ENCODE measurements around the gene DNAH6.

GRCh38 chr2:84631047-84631446, 114.7 kb downstream of the DNAH6 start:
- no peak for TF ChIP-seq EZH2 (IDR thresholded peaks at IDR 0.05; ENCODE audit: borderline replicate concordance, low read length)
- TF ChIP-seq, protein P1, sequence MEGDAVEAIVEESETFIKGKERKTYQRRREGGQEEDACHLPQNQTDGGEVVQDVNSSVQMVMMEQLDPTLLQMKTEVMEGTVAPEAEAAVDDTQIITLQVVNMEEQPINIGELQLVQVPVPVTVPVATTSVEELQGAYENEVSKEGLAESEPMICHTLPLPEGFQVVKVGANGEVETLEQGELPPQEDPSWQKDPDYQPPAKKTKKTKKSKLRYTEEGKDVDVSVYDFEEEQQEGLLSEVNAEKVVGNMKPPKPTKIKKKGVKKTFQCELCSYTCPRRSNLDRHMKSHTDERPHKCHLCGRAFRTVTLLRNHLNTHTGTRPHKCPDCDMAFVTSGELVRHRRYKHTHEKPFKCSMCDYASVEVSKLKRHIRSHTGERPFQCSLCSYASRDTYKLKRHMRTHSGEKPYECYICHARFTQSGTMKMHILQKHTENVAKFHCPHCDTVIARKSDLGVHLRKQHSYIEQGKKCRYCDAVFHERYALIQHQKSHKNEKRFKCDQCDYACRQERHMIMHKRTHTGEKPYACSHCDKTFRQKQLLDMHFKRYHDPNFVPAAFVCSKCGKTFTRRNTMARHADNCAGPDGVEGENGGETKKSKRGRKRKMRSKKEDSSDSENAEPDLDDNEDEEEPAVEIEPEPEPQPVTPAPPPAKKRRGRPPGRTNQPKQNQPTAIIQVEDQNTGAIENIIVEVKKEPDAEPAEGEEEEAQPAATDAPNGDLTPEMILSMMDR (IDR thresholded peaks at IDR 0.05; ENCODE audit: low read length): peak; percentile 54; the same call in 1 of the 2 replicates
